Measurements from ENCODE around the gene ISYNA1.

The ISYNA1 gene

GRCh38 chr19:18437491-18438330, at the start of gene ISYNA1:
ISYNA1 (minus strand) TSS chr19:18438133; CDS start chr19:18437979, 154 bp downstream.
- peak; percentile 48 for DNase-seq

GRCh38 chr19:18486746-18487145, 48.8 kb upstream of the ISYNA1 start:
- no peak for DNase-seq

DNA sequence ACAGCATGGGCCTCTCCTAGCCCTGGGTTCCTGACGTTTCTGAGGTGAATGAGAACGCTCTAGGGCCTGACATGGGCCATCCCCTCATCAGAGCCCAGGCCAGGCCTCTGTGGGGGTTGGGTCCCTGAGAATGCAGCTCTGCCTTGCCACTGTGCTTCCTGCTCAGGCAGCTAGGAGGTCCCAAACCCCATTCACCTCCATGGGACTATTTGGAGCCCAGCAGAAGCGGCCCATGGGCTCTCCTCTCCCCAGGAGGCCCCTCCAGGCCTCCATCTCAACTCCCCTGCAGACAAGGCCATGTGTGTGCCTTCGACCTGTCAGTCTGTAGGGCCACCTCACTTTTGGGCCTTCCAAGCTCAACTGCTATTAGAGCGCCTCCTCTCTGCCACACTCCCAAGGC, 47.1 kb upstream of the ISYNA1 start:
- DNase-seq, result no peak

- no peak for DNase-seq
Measured at GRCh38 chr19:18483119-18483890, 45.4 kb upstream of the ISYNA1 start.

- no peak for DNase-seq
Measured at GRCh38 chr19:18481505-18482222, 43.7 kb upstream of the ISYNA1 start.

DNA sequence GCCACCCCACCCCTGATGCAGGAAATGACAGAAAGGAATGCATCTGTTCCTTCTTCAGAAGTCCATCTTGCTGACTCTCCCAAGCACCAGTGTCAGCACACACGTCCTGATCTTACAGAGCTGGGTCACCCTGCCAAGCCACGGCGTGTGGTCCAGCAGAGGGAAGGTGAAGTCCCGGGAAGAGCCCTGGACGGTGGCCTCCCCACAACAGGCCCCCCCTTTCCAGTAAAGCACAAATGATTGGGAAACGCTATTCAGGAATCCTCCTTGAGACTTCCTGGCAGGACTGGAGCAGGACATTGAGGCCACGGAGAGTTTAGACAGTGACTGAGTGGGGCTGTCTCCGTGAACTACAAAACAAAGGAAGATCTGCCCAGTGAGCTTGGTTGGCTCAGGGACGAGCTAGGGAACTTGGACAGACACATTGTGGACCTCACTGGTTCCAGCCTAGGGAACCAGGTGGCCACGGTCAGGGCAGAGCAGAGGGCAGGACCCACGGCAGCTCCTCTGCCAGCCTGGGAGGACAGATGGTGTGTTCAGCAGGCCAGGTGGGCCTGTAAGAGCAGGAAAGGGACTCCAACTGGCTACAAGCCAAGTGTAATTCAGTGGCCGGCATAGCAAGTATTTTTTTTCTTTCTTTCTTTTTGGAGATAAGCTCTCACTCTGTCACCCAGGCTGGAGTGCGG, 42.2 kb upstream of the ISYNA1 start:
- no peak for DNase-seq

DNA sequence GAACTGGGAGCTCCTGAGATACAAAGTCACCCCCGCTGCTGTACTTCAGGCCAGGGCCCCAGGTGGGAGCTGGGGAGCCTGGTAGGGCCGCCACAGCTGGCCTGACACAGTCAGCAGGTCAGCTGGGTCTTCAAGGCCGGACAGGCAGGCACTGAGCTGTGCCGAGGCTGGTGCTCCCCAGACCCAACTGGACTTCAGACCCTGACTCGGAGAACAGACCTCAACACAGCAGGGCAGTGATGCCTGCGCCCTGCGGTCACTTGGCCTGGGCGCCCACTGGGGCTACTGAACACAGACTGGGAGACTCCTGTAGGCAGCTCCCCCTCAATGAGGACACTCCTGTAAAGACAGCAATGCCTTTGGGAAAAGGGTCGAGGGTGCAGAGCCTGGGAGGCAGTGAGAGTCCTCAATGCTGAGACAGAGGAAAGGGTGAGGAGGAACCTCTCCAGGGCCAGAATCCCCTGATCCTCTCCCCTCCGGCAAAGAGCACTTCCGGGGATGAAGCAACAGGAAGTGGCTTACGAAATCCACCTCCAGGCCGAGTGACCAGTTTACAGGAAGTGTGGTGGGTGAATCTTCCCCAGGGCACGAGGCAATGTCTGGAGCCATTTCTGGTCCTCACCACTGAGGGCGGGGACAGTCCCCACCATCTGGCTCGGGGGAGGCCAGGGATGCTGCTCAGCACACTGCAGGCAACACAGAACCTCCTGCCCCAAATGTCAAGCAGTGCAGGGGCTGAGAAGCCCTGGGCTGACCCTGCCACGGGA, 40.8 kb upstream of the ISYNA1 start:
- peak; percentile 33 for DNase-seq

DNA sequence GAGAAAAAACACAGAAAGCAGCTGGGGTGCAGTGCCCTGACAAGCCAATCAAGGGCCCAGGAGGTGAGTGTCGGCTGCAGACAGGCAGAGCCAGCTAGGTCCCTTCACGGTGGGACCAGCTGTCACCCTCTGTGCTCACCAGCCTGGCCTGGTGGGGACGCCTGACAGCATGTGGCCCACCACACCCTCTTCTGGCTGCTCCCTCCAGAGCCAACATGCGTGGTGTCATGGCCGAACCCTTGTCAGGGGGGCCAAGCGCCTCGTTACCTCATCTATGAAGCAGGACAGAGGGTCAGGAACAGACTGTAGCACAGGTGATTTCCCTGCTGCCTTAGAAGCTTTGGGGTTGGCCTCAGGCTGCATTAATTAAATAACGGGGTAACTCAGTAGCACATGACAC, 40.0 kb upstream of the ISYNA1 start:
- no peak for DNase-seq

GRCh38 chr19:18477042-18477779, 39.3 kb upstream of the ISYNA1 start:
- no peak for DNase-seq

- DNase-seq, result no peak
Measured at GRCh38 chr19:18476507-18477041, 38.6 kb upstream of the ISYNA1 start.

GRCh38 chr19:18475762-18476331, 37.9 kb upstream of the ISYNA1 start:
- DNase-seq, result no peak

- no peak for DNase-seq
Measured at GRCh38 chr19:18475004-18475453, 37.1 kb upstream of the ISYNA1 start.

DNA sequence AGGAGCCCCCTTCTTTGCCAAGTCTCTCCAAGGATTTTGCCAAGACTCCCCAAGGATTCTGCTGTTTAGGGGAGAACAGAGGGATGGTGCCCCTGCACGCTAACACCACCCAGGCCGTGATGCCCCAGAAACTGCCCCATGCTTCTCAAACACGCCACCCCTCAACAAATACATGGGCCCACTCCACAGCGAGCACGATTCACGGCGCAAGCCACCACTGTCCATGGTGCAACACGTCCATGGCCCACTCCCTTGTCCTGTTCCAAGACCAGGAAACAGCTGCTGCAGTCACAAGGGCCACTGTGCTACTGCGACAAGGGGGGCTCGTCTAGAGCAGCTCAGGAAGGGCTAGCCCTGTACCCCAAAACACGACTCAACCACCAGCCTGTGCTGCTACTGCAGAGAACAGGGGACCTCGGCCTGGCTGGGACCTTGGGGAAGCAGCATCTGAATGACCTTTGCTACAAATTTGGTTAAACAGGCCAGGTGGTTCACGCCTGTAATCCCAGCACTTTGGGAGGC, 36.5 kb upstream of the ISYNA1 start:
- no peak for DNase-seq

- no peak for DNase-seq
Measured at GRCh38 chr19:18473706-18474087, 35.8 kb upstream of the ISYNA1 start.

GRCh38 chr19:18473003-18473705, 35.2 kb upstream of the ISYNA1 start:
- no peak for DNase-seq

- no peak for DNase-seq
Measured at GRCh38 chr19:18470787-18471186, 32.9 kb upstream of the ISYNA1 start.

- DNase-seq, result peak; percentile 62
Measured at GRCh38 chr19:18469069-18469846, 31.3 kb upstream of the ISYNA1 start.

DNA sequence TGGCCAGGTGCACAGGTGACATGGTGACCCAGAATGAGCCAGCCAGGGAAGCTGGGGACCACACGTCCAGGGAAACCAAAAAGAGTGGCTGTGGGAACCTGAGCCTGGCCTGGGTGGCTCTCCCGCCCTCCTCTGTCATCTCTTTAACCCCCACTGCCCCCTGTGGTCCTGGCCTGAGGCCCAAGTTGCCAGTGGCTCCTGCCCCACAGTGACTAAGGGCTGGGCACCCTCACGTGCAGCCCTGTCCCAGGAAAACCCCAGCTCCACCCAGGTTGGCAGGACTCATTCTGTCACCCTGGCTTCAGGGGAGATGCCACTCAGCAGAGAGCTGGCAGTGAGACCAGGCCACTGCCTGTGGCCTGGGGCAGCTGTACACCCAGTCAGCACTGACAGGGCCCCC, 30.6 kb upstream of the ISYNA1 start:
- DNase-seq, result no peak

DNA sequence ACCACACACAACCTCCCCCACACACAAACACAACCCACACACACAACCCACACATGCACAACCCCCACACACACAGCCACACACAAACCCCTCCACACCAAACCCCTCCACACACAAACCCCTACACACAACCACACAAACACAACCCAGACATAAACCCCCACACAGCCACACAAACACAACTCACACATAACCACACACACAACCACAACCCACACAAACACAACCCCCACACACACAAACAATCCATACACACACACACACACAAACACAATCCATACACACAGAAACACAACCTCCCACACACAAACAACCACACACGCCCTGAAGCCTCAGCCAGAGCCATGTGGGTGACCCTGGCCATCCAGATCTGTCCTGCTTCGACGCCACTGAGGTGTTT, 30.0 kb upstream of the ISYNA1 start:
- no peak for DNase-seq

Data from activated CD4-positive, alpha-beta T cell treated with anti-CD3 and anti-CD28 coated beads, Interleukin-2, amount 50 U/mL, for 1 hour (primary cell).